GM18517 (cell line): ENCODE results near the gene SBK2.
"Not testable (repeated sequence)": the region's sequence is repeated elsewhere in the genome, so short reads cannot be mapped to it uniquely, and the experiment has no call there.

ENCODE experiments used
- ATAC-seq: cut with Tn5 transposase; IDR thresholded peaks from one replicate; pipeline ENCODE4 v1.9.1; 2021; ENCODE audit warnings: mild to moderate bottlenecking, moderate library complexity; ENCODE audit not compliant: unreplicated experiment

The SBK2 gene

GRCh38 chr19:55503157-55503501, 33.8 kb downstream of the SBK2 start:
- ATAC-seq: no peak

- no peak for ATAC-seq
Observed at GRCh38 chr19:55502197-55502952, 34.6 kb downstream of the SBK2 start.

GRCh38 chr19:55500368-55500952, 36.5 kb downstream of the SBK2 start:
- ATAC-seq: no peak

- ATAC-seq: no peak
Observed at GRCh38 chr19:55498246-55498840, 38.6 kb downstream of the SBK2 start.

GRCh38 chr19:55497763-55498162, 39.2 kb downstream of the SBK2 start:
- ATAC-seq: no peak

GRCh38 chr19:55496820-55497219, 40.1 kb downstream of the SBK2 start:
- ATAC-seq: not testable (repeated sequence)

- ATAC-seq: no peak
Observed at GRCh38 chr19:55495646-55496349, 41.1 kb downstream of the SBK2 start.

- ATAC-seq: no peak
Observed at GRCh38 chr19:55494172-55494761, 42.7 kb downstream of the SBK2 start.

GRCh38 chr19:55493645-55494171, 43.2 kb downstream of the SBK2 start:
- ATAC-seq: no peak

- no peak for ATAC-seq
Observed at GRCh38 chr19:55493052-55493644, 43.8 kb downstream of the SBK2 start.

- no peak for ATAC-seq
Observed at GRCh38 chr19:55492362-55492944, 44.5 kb downstream of the SBK2 start.

- ATAC-seq: no peak
Observed at GRCh38 chr19:55491546-55492360, 45.2 kb downstream of the SBK2 start.

GRCh38 chr19:55490478-55491432, 46.2 kb downstream of the SBK2 start:
- no peak for ATAC-seq

GRCh38 chr19:55489711-55490477, 47.0 kb downstream of the SBK2 start:
- ATAC-seq: no peak

- ATAC-seq: no peak
Observed at GRCh38 chr19:55488986-55489710, 47.8 kb downstream of the SBK2 start.

- ATAC-seq: no peak
Observed at GRCh38 chr19:55487924-55488687, 48.8 kb downstream of the SBK2 start, which contains the start of gene SSC5D. TSS of gene SSC5D (plus strand) at chr19:55488436. CDS start at chr19:55488590, 154 bp downstream.
